NCI-H460 (cell line): ENCODE results near the gene PLPP7. TPM values are rescaled to one million over a fixed set of nuclear protein-coding genes. Genes with fewer than 3 reads are reported as not detected.
"Not testable (repeated sequence)": the region's sequence is repeated elsewhere in the genome, so short reads cannot be mapped to it uniquely, and the experiment has no call there.

Experiments
- DNase-seq: peaks from one replicate; pipeline ENCODE4 v3.0.0-alpha.2; 2016; ENCODE audit warnings: low read depth; ENCODE audit errors: extremely low read depth
- polyA plus RNA-seq: library from polyadenylated mRNA; depleted of rRNA; stranded (reverse); fragments of >200 nt; gene quantifications from 2 replicates; pipeline ENCODE4 v1.2.3, GENCODE V29; 2014; cell fraction: nucleus; rRNA removed
- total RNA-seq: library from RNA; depleted of rRNA; stranded (reverse); fragments of >200 nt; shearing (Covaris generic); gene quantifications from 2 replicates; pipeline ENCODE4 v1.2.3, GENCODE V29; 2014; rRNA removed

Gene PLPP7
- 0.10 and 0.14 TPM in 2 replicates for total RNA-seq
- not detected in 2 replicates for polyA plus RNA-seq

GRCh38 chr9:131289301-131290035, at the start of gene PLPP7:
Gene PLPP7 (plus strand): TSS chr9:131289723. CDS start chr9:131289998, 275 bp downstream.
- no peak for DNase-seq

GRCh38 chr9:131240047-131240921, 49.2 kb upstream of the PLPP7 start:
- no peak for DNase-seq

- not testable (repeated sequence) for DNase-seq
Measured at GRCh38 chr9:131244331-131244730, 45.2 kb upstream of the PLPP7 start.

GRCh38 chr9:131246618-131247017, 42.9 kb upstream of the PLPP7 start:
- no peak for DNase-seq

GRCh38 chr9:131252120-131252519, 37.4 kb upstream of the PLPP7 start:
- no peak for DNase-seq

GRCh38 chr9:131253891-131254491, 35.5 kb upstream of the PLPP7 start:
- no peak for DNase-seq

- DNase-seq: no peak
Measured at GRCh38 chr9:131254626-131255025, 34.9 kb upstream of the PLPP7 start.

- no peak for DNase-seq
Measured at GRCh38 chr9:131255676-131256197, 33.8 kb upstream of the PLPP7 start.

- no peak for DNase-seq
Measured at GRCh38 chr9:131257266-131258025, 32.1 kb upstream of the PLPP7 start.

GRCh38 chr9:131258186-131258585, 31.3 kb upstream of the PLPP7 start:
- DNase-seq: no peak

- no peak for DNase-seq
Measured at GRCh38 chr9:131258698-131259431, 30.7 kb upstream of the PLPP7 start.

- no peak for DNase-seq
Measured at GRCh38 chr9:131259432-131259898, 30.1 kb upstream of the PLPP7 start.

- DNase-seq: no peak
Measured at GRCh38 chr9:131259916-131260597, 29.5 kb upstream of the PLPP7 start.

- DNase-seq: no peak
Measured at GRCh38 chr9:131260751-131261452, 28.6 kb upstream of the PLPP7 start.

GRCh38 chr9:131262327-131263032, 27.0 kb upstream of the PLPP7 start:
- DNase-seq: no peak

- not testable (repeated sequence) for DNase-seq
Measured at GRCh38 chr9:131263033-131263343, 26.5 kb upstream of the PLPP7 start.

GRCh38 chr9:131263701-131264100, 25.8 kb upstream of the PLPP7 start:
- DNase-seq: no peak

- no peak for DNase-seq
Measured at GRCh38 chr9:131264231-131264630, 25.3 kb upstream of the PLPP7 start.
